Measurements from ENCODE around the gene UBE2J2.

UBE2J2 gene

DNA sequence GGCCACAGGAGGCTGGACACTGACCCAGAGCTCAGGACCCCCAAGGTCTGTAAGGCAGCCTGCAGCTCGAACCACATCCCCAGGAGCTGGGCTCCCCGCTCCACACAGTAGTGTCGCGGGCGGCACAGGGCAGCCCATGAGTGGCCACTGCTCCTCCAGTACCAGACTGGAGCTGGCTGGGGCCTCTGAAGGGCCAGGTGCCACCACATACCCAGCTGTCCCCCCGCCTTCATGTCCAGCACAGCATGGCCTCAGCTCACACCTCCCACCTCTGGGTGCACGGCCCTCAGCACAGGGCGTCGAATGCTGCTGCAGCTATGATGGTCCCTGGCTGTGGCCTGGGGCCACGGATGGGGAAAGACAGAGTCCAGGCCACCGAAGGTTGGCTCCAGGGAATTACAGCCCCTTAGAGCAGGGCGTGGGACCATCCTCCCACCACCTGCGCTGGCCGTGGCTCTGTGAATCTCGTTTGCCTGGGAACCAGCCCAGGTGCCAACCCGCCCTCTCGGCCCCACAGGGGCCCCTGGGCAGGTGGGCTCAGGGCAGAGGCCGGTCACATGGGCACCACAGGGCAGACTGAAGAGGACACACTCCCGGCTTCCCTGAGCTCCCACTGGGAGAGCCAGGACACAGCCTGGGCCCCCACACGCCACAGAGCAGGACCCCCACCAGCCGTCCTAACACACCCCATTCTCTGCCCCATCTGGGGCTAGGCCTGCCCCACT, 57.6 kb downstream of the UBE2J2 start:
- Histone ChIP-seq H2AFZ (ENCODE audit: low read depth, low read length) (no peak overlapping the region), H3K27me3 (ENCODE audit: insufficient read depth, low read length, poor library complexity) (no peaks in the 10 kb centered on the region), H3K79me2 (ENCODE audit: insufficient read depth, low read length) (no peaks in the 10 kb centered on the region), H3K9me3 (ENCODE audit: insufficient read depth, low read length, severe bottlenecking) (no peaks in the 10 kb centered on the region), H3K4me1 (ENCODE audit: insufficient read depth, low read length) (peaks cover 3% of the 10 kb centered on the region; the same call in 1 of the 2 replicates), H3K27ac (ENCODE audit: low read length) (no peak overlapping the region), H3K36me3 (ENCODE audit: insufficient read depth, low read length) (peaks cover 50% of the 10 kb centered on the region), H3K4me3 (ENCODE audit: low read depth in 1 of 2, low read length in 2 of 2) (no peak overlapping the region), H3K4me2 (ENCODE audit: insufficient read depth, low read length) (no peak overlapping the region), H3K9ac (ENCODE audit: low read depth, low read length) (no peak overlapping the region), H4K20me1 (ENCODE audit: insufficient read depth, low read length) (peaks cover 45% of the 10 kb centered on the region)
- DNase-seq (no peak), ATAC-seq (ENCODE audit: insufficient read depth, low read depth) (no peak)
- TF ChIP-seq, protein P1, sequence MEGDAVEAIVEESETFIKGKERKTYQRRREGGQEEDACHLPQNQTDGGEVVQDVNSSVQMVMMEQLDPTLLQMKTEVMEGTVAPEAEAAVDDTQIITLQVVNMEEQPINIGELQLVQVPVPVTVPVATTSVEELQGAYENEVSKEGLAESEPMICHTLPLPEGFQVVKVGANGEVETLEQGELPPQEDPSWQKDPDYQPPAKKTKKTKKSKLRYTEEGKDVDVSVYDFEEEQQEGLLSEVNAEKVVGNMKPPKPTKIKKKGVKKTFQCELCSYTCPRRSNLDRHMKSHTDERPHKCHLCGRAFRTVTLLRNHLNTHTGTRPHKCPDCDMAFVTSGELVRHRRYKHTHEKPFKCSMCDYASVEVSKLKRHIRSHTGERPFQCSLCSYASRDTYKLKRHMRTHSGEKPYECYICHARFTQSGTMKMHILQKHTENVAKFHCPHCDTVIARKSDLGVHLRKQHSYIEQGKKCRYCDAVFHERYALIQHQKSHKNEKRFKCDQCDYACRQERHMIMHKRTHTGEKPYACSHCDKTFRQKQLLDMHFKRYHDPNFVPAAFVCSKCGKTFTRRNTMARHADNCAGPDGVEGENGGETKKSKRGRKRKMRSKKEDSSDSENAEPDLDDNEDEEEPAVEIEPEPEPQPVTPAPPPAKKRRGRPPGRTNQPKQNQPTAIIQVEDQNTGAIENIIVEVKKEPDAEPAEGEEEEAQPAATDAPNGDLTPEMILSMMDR (IDR thresholded peaks at IDR 0.05; ENCODE audit: borderline replicate concordance, extremely low read depth, low read length, poor library complexity, severe bottlenecking), result no peak
- no peak for TF ChIP-seq EZH2 (IDR thresholded peaks at IDR 0.05; ENCODE audit: borderline replicate concordance, low read depth, low read length, severe bottlenecking)

DNA sequence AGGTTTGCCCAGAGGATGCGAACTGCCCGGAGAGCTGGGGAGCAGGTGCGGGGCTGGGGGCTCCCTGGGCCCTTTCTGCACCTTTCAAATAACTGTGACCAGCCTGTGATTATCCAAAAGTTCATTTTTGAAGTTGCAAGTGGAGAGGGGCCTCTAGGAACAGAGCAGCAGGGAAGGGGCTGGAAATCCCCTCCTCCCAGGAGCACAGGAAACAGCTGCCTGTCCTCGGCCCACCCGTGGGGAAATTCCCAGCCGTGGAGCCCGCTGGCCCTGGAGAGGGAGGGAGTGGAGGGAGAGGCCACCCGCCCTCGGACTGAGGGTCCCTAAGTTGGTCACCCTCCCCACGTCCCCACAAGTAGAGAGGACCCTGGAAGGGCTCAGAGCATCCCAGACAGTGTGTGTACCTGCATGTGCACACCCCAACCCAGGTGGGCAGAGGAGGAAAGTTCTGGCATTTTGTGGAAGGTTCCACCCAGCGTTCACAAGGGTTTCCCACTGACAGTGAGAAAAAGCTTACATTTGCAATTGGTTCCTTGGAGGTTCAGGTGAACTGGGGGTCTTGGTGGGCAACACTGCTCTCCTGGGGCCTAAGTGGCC, 58.5 kb downstream of the UBE2J2 start:
- no peaks in the 10 kb centered on the region for H3K27me3 ChIP-seq (ENCODE audit: insufficient read depth, low read length, poor library complexity)
- peaks cover 38% of the 10 kb centered on the region for H4K20me1 ChIP-seq (ENCODE audit: insufficient read depth, low read length)
- H3K4me1 ChIP-seq (ENCODE audit: insufficient read depth, low read length), result peaks cover 3% of the 10 kb centered on the region; the same call in 1 of the 2 replicates
- no peak overlapping the region for H3K9ac ChIP-seq (ENCODE audit: low read depth, low read length)
- no peak overlapping the region for H3K4me3 ChIP-seq (ENCODE audit: low read depth in 1 of 2, low read length in 2 of 2)
- H3K9me3 ChIP-seq (ENCODE audit: insufficient read depth, low read length, severe bottlenecking), result no peaks in the 10 kb centered on the region
- DNase-seq (no peak), ATAC-seq (ENCODE audit: insufficient read depth, low read depth) (no peak)
- no peak overlapping the region for H3K4me2 ChIP-seq (ENCODE audit: insufficient read depth, low read length)
- peaks cover 42% of the 10 kb centered on the region for H3K36me3 ChIP-seq (ENCODE audit: insufficient read depth, low read length)
- no peak overlapping the region for H2AFZ ChIP-seq (ENCODE audit: low read depth, low read length)
- no peaks in the 10 kb centered on the region for H3K79me2 ChIP-seq (ENCODE audit: insufficient read depth, low read length)
- no peak for TF ChIP-seq EZH2 (IDR thresholded peaks at IDR 0.05; ENCODE audit: borderline replicate concordance, low read depth, low read length, severe bottlenecking)
- TF ChIP-seq, protein P1 (IDR thresholded peaks at IDR 0.05; ENCODE audit: borderline replicate concordance, extremely low read depth, low read length, poor library complexity, severe bottlenecking), result no peak
- no peak overlapping the region for H3K27ac ChIP-seq (ENCODE audit: low read length)

DNA sequence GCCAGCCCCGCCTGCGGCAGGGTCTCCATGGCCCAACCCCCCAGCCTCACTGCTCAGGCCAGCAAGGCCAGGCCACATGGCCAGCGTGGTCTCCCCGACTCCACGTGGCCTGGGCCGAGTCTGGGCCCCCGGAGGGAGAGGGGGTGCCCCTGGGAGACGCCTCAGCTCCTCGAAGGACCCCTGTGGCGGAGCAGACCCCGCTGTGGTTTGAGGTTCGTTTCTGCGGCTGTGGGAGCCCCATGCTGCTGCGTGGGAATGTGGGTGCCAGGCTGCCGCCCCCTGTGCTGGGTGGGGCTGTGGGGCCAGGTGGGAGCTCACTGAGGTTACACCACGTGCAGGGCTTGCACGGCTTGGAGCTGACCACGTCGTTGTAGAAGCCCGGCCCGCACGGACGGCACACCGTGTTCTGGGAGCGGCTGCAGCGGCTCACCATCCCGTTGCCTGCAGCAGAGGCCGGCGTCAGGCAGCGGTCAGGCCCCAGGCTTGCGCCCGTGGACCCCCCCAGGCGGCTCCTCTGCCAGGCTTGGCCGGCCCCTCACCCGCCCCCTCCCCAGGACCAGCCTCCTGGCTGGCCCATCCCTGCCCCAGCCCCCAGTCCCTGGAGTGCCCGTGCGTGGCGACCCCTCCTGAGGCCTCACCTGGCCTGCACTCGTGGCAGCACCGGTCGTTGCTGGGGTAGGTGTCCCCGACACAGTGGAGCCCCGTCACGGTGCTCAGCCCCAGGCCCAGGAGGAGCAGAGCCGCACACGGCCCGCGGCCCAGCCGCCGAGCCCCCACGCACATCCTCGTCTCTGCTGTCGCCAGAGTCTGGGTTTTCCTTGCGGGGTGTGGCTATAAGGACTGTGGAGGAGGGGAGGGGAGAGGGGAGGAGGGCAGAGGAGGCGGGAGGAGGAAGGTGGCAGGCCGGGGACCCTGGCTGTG, 60.0 kb downstream of the UBE2J2 start, which contains the start of gene TNFRSF4:
Gene TNFRSF4, minus strand, starts transcription at position 809 of the 921 bp plus-strand sequence. Its CDS starts 26 bp downstream, at position 783.
- H3K4me2 ChIP-seq (ENCODE audit: insufficient read depth, low read length), result no peak within 1 kb of the TSS
- no peak within 1 kb of the TSS for H3K27ac ChIP-seq (ENCODE audit: low read length)
- no peak within 1 kb of the TSS for H3K9ac ChIP-seq (ENCODE audit: low read depth, low read length)
- H2AFZ ChIP-seq (ENCODE audit: low read depth, low read length), result no peak within 1 kb of the TSS
- DNase-seq (peak; percentile 79), ATAC-seq (ENCODE audit: insufficient read depth, low read depth) (peak; percentile 58)
- H3K79me2 ChIP-seq (ENCODE audit: insufficient read depth, low read length), result no peaks in the 10 kb centered on the region
- H3K27me3 ChIP-seq (ENCODE audit: insufficient read depth, low read length, poor library complexity), result peaks cover under 1% of the 10 kb centered on the region
- H3K4me1 ChIP-seq (ENCODE audit: insufficient read depth, low read length), result peaks cover 10% of the 10 kb centered on the region
- H3K4me3 ChIP-seq (ENCODE audit: low read depth in 1 of 2, low read length in 2 of 2), result no peak within 1 kb of the TSS
- no peaks in the 10 kb centered on the region for H3K9me3 ChIP-seq (ENCODE audit: insufficient read depth, low read length, severe bottlenecking)
- no peak for TF ChIP-seq EZH2 (IDR thresholded peaks at IDR 0.05; ENCODE audit: borderline replicate concordance, low read depth, low read length, severe bottlenecking)
- TF ChIP-seq, protein P1 (IDR thresholded peaks at IDR 0.05; ENCODE audit: borderline replicate concordance, extremely low read depth, low read length, poor library complexity, severe bottlenecking), result no peak
- H4K20me1 ChIP-seq (ENCODE audit: insufficient read depth, low read length), result peaks cover 32% of the 10 kb centered on the region
- peaks cover 27% of the 10 kb centered on the region for H3K36me3 ChIP-seq (ENCODE audit: insufficient read depth, low read length)

All from DND-41 (cell line).